MV-4-11 (cell line): ENCODE results near the gene CANX.
A peak's percentile ranks its signal among the peaks of the same experiment; 100 is the strongest.

ENCODE experiments used
- DNase-seq: peaks from one replicate; lab custom pipeline; 2025; lab: John Stamatoyannopoulos, UW

The CANX gene

GRCh38 chr5:179697993-179698934, 503 bp upstream of the CANX start:
- peak; percentile 98 for DNase-seq

- no peak for DNase-seq
These were observed 960 bp downstream of the CANX start for GRCh38 chr5:179699616-179700237.

- peak; percentile 21 for DNase-seq
These were observed 1.7 kb downstream of the CANX start for GRCh38 chr5:179700401-179700918.

GRCh38 chr5:179716286-179716685, 17.5 kb downstream of the CANX start:
- no peak for DNase-seq

- no peak for DNase-seq
These were observed 21.5 kb downstream of the CANX start for GRCh38 chr5:179720222-179720621.

- DNase-seq = no peak
These were observed 25.4 kb downstream of the CANX start for GRCh38 chr5:179724163-179724562.

GRCh38 chr5:179727106-179727505, 28.3 kb downstream of the CANX start:
- DNase-seq = no peak

- no peak for DNase-seq
These were observed 30.5 kb downstream of the CANX start for GRCh38 chr5:179729303-179729702.

GRCh38 chr5:179729727-179730126, 31.0 kb downstream of the CANX start:
- no peak for DNase-seq

GRCh38 chr5:179730356-179730755, 31.6 kb downstream of the CANX start:
- DNase-seq = no peak

- no peak for DNase-seq
These were observed 32.1 kb downstream of the CANX start for GRCh38 chr5:179730852-179731251.

GRCh38 chr5:179731791-179732411, 33.1 kb downstream of the CANX start:
- DNase-seq = peak; percentile 93

- peak; percentile 100 for DNase-seq
These were observed 33.7 kb downstream of the CANX start, which contains the start of gene MAML1 for GRCh38 chr5:179732412-179732917. Gene MAML1 (plus strand): TSS chr5:179732822. CDS start chr5:179733113, 291 bp downstream.

- no peak for DNase-seq
These were observed 34.4 kb downstream of the CANX start for GRCh38 chr5:179732918-179733771.

GRCh38 chr5:179733772-179734126, 35.0 kb downstream of the CANX start:
- DNase-seq = no peak

- no peak for DNase-seq
These were observed 35.9 kb downstream of the CANX start for GRCh38 chr5:179734536-179735164.

- no peak for DNase-seq
These were observed 40.0 kb downstream of the CANX start for GRCh38 chr5:179738742-179739141.

GRCh38 chr5:179744106-179744505, 45.3 kb downstream of the CANX start:
- peak; percentile 30 for DNase-seq

GRCh38 chr5:179746872-179747271, 48.1 kb downstream of the CANX start:
- no peak for DNase-seq

- DNase-seq = peak; percentile 62
These were observed 49.0 kb downstream of the CANX start for GRCh38 chr5:179747811-179748210.
